T follicular helper cell (primary cell): ENCODE data around the gene PTPRG.

Experiments used
- DNase-seq: peaks from one replicate; pipeline ENCODE4 v3.0.0-alpha.2; 2020; ENCODE audit warnings: low read depth

PTPRG gene

DNA sequence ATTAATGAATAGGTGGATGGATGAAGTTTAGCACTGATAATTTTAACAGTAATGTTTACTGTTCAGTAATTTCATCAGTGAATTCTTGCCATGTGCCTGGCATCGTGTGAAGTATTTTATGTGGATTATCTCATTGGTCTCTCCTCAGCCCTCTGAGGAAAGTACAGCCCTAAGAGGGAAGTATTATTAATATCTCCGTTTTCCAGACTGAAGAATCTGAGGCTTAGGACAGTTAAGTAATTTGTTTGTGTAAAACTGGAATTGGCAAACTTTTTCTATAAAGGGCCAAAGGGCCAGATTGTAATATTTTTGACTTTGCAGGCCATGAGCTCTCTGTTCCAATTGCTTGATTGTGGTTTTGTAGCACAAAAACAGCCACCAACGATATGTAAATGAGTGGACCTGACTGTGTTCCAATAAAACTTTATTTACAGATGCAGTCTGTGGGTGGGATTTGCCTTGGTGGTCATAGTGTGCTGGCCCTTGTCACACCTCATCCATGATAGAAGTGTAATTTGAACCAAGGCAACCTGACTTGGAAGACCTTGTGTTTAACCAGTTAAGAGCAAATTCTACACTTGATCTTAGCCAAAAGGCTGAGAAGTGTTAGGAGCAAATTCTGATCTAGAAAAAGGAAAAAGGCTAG lies 556.7 kb downstream of the PTPRG start:
- DNase-seq, result no peak

DNA sequence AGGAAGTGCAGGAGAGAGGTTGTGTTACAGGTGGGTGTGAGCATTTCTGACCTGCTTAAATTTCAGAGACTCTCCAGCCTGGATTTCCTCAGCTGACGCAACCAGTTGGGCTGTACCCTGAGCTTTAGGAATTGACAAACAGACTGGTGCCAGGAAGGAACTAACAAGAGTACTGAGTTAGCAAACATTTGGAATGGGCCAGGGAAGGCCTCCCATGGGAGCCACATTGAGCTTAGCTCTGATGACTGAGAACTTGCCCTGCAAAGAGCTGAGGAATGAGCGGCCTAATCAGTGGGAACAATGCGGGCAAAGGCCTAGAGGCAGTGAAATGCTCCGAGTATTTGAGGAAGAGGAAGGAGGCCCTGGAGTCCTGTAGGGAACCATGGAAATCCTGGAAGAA lies 557.8 kb downstream of the PTPRG start:
- DNase-seq, result no peak

DNA sequence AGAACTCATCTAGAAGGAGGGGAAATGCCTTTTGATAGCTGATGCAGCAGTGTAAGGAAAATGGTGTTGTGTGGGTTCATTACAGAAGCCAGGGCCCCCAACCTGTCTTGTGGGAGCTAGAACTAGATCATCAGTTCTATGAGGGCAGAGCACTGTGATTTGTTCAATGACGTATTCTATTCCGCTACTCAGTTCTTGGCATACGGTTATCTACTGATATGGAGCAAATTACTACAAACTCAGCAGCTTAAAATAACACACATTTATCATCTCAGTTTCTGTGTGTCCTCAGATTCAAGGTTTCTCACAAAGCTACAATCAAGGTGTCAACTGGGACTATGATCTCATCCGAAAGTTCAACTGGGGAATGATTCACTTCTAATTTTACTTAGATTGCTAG lies 561.4 kb downstream of the PTPRG start:
- DNase-seq, result no peak

DNA sequence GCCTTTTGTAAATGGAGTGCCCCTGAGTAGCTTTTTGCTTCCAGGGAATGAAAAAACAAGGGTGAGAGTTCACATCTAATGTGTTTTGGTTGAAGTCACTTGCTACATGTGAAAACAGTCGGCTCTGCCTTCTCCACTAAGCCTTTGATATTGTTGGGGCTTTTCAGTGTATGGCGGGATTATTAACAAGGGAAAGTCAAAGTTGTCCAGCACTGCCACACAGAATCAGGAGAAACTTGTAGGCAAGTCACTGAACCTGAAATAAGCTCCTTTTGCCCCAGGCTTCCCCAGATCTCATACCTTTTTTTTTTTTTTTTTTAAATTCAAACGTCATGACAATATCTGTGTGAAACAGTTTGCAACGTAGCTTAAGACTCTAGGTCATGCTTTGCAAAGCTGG lies 564.0 kb downstream of the PTPRG start:
- no peak for DNase-seq

DNA sequence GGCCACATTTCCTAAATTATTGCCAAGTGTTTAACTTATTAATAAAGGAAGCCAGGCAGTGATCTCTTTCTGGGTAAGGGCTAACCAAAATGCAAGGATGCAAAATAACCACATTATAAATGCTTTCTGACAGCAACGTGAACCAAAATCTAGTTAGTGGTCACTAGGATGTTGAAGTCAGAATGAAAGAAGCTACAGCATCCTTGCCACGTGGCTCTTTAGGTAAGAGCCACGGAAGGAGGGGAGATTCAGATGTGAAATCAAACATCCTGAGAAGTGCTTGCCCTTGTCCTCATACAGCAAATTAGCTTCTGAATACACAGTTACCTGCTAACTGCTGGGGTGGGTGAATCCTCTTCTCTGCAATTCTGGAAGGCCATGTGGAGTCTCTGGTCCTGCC lies 565.7 kb downstream of the PTPRG start:
- DNase-seq, result no peak

- no peak for DNase-seq
These were observed 566.7 kb downstream of the PTPRG start for GRCh38 chr3:62128051-62128450.

DNA sequence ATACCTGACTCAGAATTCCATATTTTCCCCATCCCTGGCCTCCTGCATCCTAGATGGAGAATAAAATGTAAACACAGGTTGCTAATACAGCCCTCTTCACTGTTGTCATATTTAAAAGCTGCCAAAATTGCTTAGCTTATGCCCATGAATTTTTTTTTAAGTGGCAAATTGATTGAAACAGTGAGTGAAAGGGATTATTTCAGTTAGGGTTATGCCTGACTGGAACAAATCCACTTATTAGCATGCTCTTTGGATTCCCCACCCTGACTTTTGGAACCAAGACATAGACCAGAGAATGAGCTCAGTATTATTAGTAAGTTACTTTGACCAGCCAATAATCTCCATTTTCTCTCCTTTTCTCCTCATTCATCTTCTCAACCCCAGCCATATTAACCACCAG lies 567.3 kb downstream of the PTPRG start:
- DNase-seq, result no peak

DNA sequence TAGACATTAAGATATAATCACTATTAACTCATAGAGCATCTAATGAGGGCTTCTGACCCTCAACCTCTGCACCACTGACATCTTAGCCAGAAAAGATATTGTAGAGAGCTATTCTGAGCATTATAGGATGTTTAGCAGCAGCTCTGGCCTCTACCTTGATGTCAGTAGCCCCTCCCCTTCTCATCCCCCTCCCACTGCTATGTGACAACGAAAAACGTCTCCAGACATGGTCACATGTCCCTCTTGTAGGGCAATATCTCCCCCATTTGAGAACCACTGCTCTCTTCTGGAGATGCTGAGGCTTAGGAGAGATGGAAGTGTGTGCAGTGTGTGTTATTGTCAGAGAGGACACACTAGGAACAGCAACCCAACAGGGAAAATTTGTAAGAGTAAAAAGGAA lies 569.7 kb downstream of the PTPRG start:
- DNase-seq, result no peak

GRCh38 chr3:62131620-62132019 lies 570.2 kb downstream of the PTPRG start:
- DNase-seq, result no peak

- DNase-seq, result no peak
These were observed 570.7 kb downstream of the PTPRG start for GRCh38 chr3:62132027-62132602.

DNA sequence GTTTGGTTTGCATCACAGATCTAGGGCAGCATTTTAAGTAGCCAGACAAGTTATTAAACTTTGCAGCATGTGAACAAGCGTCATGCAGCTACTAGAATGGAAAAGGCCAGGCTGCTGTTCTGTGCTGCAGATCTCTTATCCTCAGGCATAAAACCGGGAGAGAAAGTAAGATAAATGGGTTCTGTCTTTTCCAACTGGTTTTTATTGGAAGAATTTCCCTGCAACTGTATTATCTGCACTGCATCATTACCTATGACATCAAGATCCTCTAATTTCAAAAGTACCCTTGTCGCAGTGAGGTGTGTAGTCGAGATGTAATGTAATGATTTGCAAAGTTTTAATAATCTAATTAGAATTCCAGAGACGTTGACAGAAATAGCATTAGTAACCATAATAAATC lies 571.6 kb downstream of the PTPRG start:
- no peak for DNase-seq

DNA sequence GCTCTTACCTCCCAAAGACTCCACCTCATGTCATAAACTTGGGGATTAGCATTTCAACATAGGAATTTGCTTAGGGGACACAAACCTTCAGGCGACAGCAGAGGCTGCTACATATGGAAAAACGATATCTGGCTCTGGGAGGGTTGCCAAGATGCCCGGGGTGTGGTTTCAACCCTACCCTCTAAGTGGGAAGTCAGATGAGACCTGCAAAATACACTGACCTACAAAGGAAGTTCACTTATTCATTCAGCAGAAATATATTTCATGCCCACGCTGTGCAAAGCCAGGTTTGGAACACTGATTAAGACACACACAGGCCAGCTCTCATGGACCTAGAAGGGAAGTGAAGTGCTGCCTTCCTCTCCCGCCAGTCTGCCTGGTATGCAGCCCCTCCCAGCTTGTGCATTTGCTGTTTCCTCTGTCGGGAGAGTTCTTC lies 572.7 kb downstream of the PTPRG start:
- no peak for DNase-seq

GRCh38 chr3:62135741-62136140 lies 574.4 kb downstream of the PTPRG start:
- DNase-seq, result no peak

DNA sequence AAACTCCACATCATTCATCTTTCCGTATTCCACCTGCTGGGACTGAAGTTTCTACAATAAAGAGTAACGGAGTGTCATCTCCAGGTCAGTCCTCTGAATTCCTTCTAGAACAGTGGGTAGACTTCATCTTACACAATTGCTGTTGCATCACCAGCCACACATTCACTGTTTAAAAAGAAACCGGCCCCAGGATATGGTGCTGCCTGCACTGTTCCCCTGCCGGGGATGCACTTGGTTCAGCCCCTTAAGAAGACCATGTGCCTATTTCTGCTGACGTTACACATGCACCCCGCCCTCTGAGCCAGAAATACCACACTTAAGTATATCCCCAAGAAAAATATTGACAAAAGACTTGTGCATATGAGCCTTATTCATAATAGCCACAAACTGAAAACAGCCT lies 578.6 kb downstream of the PTPRG start:
- no peak for DNase-seq

DNA sequence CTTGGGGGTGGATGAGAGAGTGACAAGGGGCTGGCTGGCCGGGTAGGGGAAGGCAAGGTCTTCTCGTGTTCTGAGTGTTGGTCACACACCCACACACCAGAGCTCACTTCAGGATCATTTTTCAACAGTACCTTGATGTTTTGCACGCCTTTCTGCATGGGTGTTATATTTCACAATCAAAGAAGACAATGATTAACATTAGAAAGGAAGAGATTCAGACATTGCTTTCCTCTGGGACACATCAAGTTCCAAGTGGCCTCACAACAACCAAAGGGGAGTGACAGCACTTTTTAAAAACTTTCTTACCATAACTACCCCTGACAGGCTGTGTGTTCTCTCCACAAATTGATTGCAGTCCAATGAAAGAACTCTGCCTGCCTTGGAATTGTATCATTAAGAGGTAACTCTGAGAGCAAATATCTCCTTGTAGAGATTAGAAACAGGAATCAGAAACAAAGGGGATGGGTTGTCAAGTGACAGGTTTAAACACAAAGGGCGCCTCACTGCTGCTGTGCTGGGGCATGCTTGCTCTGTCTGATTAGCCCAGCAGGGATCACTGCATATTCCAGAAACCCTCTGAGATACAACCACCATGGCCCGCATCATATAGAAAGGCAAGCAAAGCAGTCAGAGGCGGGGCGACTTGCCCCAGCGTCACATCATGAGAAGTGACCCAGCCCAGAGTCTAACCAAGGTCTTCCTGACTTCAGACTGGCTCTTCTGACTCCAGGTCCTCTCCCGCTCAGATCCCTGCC lies 581.1 kb downstream of the PTPRG start:
- DNase-seq, result no peak

DNA sequence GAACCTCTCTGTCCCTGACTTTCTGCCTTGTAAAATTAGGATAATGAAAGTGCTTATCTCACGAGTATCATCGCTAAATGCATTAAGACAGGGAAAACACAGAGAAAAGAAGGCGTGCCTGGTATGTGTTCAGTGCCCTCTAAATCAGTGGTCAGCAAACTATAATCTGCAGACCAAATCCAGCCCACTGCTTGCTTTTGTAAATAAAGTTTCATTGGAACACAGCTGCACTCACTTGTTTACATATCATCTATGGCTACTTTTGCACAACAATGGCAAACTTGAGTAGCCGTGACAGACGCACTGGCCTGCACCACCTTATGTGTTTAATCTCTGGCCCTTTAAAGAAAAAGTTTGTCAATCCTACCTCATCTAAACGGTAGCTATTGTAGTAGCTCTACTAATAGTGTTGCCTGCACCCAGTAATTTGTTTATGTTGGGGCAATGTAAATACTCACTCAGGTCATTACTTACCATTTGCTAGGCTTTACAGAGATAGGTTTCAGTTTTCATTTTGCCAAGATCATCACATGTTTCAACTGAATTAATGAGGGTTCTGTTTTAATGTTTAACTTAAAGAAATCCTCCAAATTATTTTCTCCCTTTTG lies 582.6 kb downstream of the PTPRG start:
- no peak for DNase-seq

DNA sequence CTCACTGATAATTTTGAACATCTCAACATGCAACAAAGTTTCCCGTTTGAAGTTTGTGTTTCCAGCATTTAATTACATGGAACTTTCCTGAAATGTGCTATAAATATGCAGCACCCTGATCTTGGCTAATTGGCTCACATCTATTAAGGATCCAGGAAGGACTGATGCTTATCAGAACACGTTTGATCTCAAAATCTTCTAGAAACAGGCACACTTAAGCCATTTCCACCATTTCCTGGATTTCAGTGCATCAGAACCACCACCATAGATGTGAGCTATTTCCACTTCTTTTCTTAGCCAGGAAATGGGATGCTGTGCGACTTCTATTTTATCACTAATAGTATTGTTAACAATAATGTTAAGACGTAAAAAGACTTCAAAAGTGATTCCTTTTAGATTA lies 583.1 kb downstream of the PTPRG start:
- DNase-seq, result no peak

GRCh38 chr3:62145086-62145757 lies 583.9 kb downstream of the PTPRG start:
- no peak for DNase-seq

DNA sequence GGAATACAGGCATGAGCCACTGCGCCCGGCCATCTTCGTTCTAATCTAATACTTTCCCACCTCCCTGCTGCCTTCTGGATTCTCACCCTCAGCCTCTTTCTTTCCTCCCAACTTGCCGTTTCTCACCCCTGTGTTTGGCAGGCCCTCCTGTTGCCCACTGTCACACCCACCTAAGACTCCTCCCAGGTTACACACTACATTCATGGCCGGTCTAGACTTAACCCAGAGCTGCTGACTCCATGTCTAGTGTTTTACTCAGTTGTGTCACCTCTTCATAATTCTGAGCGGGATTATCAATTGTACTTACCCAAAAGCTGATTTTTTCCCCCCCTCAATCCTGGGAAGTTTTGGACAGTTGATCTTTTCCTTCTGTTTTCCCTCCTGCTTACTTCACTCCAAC lies 588.2 kb downstream of the PTPRG start:
- no peak for DNase-seq

- DNase-seq, result no peak
These were observed 588.6 kb downstream of the PTPRG start for GRCh38 chr3:62149962-62150361.

DNA sequence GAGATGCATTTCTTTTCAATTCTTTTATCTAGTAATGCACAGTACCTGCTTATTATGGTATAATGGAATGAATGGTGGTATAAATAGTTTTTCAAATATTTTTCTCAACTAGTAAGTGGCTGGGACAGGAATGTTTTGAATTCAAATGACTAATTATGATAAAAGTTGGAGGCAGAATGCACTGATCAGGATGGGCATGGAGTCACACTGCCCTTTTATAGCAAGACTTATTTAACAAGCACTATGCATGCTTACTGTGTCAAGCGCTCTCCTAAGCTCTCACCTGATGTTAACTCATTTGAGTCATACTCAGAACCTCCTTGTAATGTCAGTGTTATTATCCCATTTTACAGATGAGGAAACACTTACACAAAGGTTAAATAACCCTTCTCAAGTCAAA lies 590.2 kb downstream of the PTPRG start:
- DNase-seq, result no peak

DNA sequence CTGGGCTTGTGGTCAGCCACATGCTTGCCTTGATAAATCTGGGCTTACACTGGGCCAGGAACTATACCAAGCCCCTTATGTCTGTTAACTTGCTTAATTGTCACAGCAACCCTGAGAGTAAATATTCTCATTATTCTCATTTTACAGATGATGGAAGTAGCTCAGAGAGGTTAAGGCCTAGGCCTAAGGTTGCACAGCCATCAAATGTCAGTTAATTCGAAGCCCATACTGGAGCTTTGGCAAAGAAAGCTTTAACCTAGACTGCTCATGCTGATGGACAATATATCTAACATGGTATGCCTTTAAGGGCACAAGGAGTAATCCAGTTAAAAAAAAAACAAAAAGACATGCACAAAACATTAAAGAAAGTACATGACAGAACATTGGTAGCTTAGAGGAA lies 591.9 kb downstream of the PTPRG start:
- no peak for DNase-seq
